Measurements from ENCODE around the gene MYH16. TPM values are rescaled to one million over a fixed set of nuclear protein-coding genes. Genes with fewer than 3 reads are reported as not detected.

Gene MYH16
- total and polyA plus RNA-seq, 10 donors = not detected

DNA sequence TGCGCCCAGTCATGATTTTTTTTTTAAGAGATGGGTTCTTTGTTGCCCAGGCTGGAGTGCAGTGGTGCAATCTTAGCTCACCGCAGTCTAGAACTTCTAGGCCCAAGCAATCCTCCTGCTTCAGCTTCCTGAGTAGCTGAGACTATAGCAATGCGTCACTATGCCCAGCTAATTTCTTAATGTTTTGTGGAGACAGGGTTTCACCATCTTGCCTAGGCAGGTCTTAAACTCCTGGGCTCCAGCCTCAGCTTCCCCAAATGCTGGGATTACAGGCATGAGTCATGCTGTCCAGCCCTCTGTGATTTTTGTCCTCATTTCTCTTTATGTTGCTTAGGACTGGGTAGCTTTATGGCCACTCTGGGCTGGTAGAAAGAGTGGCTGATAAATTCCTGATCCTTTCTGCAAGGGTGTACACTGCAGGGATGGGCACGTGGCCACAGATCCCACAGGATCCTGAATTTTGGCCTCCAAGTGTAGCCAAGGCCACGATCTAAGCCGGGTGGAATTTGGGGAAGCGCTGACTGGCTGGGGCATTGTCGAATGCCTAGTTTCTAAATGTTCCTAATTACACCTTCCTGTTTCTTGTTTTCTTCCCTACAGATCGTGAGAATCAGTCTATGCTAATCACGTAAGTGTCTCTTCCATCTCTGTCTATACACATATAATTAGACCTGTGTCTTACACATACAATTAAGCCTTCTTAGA is 24.1 kb upstream of the MYH16 start:
- H3K27me3 ChIP-seq (replicated peaks in 1 of 7) = peaks cover 0 to 17% (median 0%) of the 10 kb centered on the region in 7 donors
- 54 to 73% (median 57%) methylated on average over 10 of the region's 10 CpGs for WGBS, 5 donors
- TF ChIP-seq POLR2AphosphoS5 (IDR thresholded peaks at IDR 0.05) (no peak), POLR2A (IDR thresholded peaks at IDR 0.05) (no peak)
- TF ChIP-seq, protein P1, sequence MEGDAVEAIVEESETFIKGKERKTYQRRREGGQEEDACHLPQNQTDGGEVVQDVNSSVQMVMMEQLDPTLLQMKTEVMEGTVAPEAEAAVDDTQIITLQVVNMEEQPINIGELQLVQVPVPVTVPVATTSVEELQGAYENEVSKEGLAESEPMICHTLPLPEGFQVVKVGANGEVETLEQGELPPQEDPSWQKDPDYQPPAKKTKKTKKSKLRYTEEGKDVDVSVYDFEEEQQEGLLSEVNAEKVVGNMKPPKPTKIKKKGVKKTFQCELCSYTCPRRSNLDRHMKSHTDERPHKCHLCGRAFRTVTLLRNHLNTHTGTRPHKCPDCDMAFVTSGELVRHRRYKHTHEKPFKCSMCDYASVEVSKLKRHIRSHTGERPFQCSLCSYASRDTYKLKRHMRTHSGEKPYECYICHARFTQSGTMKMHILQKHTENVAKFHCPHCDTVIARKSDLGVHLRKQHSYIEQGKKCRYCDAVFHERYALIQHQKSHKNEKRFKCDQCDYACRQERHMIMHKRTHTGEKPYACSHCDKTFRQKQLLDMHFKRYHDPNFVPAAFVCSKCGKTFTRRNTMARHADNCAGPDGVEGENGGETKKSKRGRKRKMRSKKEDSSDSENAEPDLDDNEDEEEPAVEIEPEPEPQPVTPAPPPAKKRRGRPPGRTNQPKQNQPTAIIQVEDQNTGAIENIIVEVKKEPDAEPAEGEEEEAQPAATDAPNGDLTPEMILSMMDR (IDR thresholded peaks at IDR 0.05 in 8 of 11, conservative IDR thresholded peaks at IDR 0.05 in 3 of 11) = no peak
- no peak overlapping the region for H3K4me3 ChIP-seq
- H3K4me1 ChIP-seq = no peaks in the 10 kb centered on the region
- H3K27ac ChIP-seq = peak overlapping the region in 1 of 8 donors; percentile 18
- DNase-seq = no peak
- no peaks in the 10 kb centered on the region for H3K36me3 ChIP-seq
- intact Hi-C loops (cut with DNase I; ENCODE audit: low total_unique reads) = no loop called here
- no peaks in the 10 kb centered on the region for H3K9me3 ChIP-seq

DNA sequence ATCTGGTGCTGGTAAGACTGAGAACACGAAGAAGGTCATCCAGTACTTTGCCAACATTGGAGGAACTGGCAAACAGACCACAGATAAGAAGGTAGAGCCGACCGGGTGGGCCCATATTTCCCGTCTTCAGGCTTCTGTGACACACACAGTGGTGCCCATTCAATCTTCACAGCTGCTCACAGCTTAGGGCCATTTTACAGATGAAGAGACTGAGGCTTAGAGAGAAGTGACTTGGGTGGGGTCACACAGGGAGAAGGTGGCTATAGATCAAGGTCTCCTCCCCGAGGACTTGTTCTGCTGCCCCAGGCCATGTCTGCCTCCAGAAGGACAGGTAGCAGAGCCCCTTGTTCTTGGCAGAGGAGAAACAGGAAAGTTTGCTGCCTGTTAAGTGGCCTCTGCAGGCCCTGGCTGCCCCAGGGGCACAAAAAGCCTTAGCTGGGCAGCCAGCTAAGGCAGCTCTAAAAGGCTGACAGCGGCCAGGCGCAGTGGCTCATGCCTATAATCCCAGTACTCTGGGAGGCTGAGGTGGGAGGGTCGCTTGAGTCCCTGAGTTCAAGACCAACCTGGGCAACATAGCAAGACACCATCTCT is 22.6 kb upstream of the MYH16 start:
- Histone ChIP-seq H3K4me1 (no peaks in the 10 kb centered on the region), H3K36me3 (no peaks in the 10 kb centered on the region), H3K4me3 (no peak overlapping the region), H3K27me3 (replicated peaks in 1 of 7) (peaks cover 0 to 17% (median 0%) of the 10 kb centered on the region in 7 donors), H3K27ac (no peak overlapping the region), H3K9me3 (no peaks in the 10 kb centered on the region)
- no peak for TF ChIP-seq POLR2A (IDR thresholded peaks at IDR 0.05)
- DNase-seq = no peak
- intact Hi-C loops (cut with DNase I; ENCODE audit: low total_unique reads) = no loop called here
- WGBS, 5 donors = 81 to 93% (median 83%) methylated on average over 8 of the region's 8 CpGs

DNA sequence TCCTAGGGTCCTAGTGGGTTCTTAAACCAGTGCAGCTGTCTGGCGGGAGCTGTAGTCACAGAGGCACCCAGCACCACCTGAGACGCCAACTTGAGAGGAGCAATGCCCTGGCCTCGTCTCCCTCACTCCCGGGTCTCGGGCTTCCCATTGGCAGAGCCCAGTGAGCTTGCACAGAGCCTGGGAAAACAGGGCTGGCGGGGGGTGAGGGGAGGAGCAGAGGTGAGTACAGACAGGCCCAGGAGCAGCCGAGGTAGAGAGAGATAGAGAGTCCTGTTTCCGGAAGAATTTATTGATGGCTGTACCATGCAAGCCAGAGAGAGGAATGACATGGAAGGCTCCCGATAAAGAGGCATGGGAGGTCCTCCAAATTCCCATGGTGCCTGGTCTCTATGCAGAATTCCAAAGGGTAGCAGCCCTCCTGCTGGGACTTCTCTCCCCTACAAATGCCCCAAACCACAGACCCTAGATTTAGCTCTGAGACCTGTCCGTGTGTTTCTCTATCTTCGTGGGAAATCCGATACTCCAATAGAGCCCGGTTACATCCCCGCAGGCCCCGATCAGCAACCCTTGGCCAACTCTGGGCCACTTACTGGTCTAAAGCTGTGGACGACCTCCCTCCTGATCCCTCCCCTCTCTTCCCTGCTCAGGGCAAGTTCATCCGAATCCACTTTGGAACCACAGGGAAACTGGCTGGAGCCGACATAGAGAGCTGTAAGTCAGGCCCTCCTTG is 20.3 kb upstream of the MYH16 start:
- Histone ChIP-seq H3K27me3 (replicated peaks in 1 of 7) (peaks cover 0 to 17% (median 0%) of the 10 kb centered on the region in 7 donors), H3K4me3 (no peak overlapping the region), H3K27ac (no peak overlapping the region), H3K9me3 (no peaks in the 10 kb centered on the region), H3K36me3 (no peaks in the 10 kb centered on the region), H3K4me1 (no peaks in the 10 kb centered on the region)
- intact Hi-C loops (cut with DNase I; ENCODE audit: low total_unique reads) = no loop called here
- DNase-seq = no peak
- WGBS, 5 donors = 64 to 73% (median 70%) methylated on average over 17 to 18 of the region's 18 CpGs
- TF ChIP-seq, protein P1 (IDR thresholded peaks at IDR 0.05 in 8 of 11, conservative IDR thresholded peaks at IDR 0.05 in 3 of 11) = no peak
- no peak for TF ChIP-seq POLR2A (IDR thresholded peaks at IDR 0.05)
- no peak for TF ChIP-seq POLR2AphosphoS5 (IDR thresholded peaks at IDR 0.05)

DNA sequence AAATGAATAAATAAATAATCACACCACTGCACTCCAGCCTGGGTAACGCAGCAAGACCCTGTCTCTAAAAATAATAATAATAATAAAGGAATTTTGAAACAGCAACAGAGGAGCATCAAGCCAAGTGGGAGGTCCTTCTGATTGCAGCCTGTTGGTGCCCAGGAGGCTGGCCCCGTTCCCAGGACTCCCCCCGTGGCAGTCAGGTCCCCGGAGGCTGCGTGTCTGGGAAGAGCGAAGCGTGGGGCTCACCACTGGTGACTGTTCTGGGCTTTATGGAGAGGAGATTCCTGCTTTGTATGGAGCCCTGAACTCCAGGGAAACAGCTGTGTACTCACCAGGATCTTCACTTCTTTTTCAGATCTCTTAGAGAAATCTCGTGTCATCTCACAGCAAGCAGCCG is 19.3 kb upstream of the MYH16 start:
- TF ChIP-seq POLR2AphosphoS5 (IDR thresholded peaks at IDR 0.05) = no peak
- no peak for TF ChIP-seq POLR2A (IDR thresholded peaks at IDR 0.05)
- TF ChIP-seq, protein P1 (IDR thresholded peaks at IDR 0.05 in 8 of 11, conservative IDR thresholded peaks at IDR 0.05 in 3 of 11) = no peak
- DNase-seq = no peak

More for the DNA sequence above, 19.3 kb upstream of the MYH16 start:
- no peaks in the 10 kb centered on the region for H3K4me1 ChIP-seq
- intact Hi-C loops (cut with DNase I; ENCODE audit: low total_unique reads) = no loop called here
- H3K27ac ChIP-seq = no peak overlapping the region
- no peaks in the 10 kb centered on the region for H3K9me3 ChIP-seq
- H3K4me3 ChIP-seq = no peak overlapping the region
- H3K27me3 ChIP-seq (replicated peaks in 1 of 7) = peaks cover 0 to 17% (median 0%) of the 10 kb centered on the region in 7 donors
- H3K36me3 ChIP-seq = no peaks in the 10 kb centered on the region
- 66 to 74% (median 72%) methylated on average over 9 of the region's 9 CpGs for WGBS, 5 donors
